KG1 (cell line): ENCODE results near the gene PDS5B.
"Not testable (repeated sequence)": the region's sequence is repeated elsewhere in the genome, so short reads cannot be mapped to it uniquely, and the experiment has no call there.

Source experiments
- DNase-seq: peaks from one replicate; lab custom pipeline; 2025; lab: John Stamatoyannopoulos, UW

Gene PDS5B

DNA sequence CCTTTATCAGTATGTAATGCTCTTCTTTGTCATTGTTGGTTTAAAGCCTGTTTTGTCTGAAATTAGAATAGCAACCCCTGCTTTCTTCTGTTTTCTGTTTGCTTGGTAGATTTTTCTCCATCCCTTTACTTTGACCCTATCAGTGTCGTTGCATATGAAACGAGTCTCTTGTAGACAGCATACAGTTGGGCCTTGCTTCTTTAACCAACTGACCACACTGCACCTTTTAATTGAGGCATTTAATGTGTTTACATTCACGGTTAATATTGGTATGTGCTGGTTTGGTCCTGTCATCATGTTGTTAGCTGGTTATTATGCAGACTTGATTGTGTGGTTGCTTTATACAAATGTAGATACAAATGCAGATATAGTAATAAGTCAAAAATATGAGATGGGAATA is 71.1 kb downstream of the PDS5B start:
- no peak for DNase-seq

DNA sequence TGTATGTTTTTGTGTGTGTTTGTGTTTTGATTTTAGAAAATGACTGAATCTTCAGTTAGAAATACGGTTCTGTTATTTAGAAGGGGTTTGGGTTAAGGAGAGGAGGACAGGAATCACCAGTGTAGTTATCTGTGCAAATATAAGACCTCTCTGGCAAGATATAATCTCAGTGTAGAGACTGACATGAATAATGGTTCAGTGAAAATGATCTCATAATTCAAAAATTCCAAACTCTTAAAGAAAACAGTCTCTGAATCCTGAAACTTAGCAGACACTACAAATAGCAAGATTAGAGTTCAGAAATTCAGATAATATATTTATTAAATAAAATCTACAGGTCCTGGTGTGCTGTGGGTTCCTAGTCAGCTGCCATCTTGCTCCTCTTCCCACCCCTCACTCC is 73.5 kb downstream of the PDS5B start:
- DNase-seq = no peak

- no peak for DNase-seq
Observed at GRCh38 chr13:32660227-32660626, 74.0 kb downstream of the PDS5B start.

- DNase-seq = no peak
Observed at GRCh38 chr13:32661685-32662084, 75.4 kb downstream of the PDS5B start.

DNA sequence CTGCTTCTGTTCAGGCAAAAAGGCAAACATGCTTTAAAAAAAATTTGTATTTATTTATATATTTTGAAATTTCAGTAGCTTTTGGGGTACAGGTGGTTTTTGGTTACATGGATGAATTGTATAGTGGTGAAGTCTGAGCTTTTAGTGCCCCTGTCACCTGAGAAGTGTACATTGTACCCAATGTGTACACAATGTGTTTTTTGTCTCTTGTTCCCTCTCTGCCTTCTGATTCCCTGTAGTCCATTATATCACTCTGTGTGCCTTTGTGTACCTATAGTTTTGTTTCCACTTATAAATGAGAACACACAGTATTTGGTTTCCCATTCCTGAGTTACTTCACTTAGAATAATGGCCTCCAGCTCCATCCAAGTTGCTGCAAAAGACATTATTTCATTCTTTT is 77.4 kb downstream of the PDS5B start:
- DNase-seq = no peak

- DNase-seq = no peak
Observed at GRCh38 chr13:32666990-32667571, 80.8 kb downstream of the PDS5B start.

DNA sequence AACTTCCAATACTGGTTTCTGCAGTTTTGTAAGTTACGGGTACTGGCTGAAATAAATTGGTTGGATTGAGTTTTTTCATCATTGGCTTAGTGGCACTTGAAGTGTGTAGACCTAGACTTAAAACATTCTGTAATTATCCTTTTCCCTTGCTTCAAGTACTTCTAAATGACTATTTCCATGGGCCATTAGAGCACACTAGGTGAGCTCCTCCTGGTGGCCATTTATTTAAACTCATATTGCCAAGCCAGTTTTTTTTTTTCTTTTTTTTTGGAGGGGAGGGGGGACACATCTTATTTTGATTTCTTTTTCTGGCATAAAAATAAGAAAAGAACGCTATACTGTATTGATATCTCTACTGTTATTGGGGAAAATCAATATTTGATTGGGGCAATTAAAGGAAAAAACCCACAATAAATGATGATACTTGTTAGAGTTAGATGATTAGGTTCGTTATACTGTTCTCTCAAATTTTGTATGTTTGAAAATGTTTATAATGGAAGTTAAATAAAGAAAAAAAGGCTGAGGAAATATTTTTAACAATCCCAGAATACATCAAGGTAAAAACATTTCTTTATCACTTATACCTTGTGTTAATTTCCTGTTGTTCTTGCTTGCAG is 82.9 kb downstream of the PDS5B start:
- no peak for DNase-seq

GRCh38 chr13:32674503-32674902 is 88.3 kb downstream of the PDS5B start:
- no peak for DNase-seq

DNA sequence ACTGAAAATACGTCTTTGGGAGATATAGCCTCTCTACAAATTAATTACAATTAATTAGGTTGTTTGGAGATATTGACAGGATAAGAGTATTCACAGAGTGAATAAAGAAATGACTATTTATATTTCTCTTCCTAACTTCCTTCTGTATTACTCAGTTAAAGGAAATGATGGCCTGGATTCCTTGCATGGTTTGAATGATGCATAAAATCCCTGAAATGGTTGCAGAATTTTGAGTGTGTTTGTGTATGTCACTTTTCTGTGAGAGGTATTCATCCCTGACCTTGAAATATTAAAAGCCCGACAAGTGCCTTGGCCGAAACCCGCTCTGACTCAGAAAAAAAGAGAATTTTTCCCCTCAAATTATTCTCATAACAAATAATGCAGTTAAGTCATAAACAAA is 90.0 kb downstream of the PDS5B start:
- no peak for DNase-seq

DNA sequence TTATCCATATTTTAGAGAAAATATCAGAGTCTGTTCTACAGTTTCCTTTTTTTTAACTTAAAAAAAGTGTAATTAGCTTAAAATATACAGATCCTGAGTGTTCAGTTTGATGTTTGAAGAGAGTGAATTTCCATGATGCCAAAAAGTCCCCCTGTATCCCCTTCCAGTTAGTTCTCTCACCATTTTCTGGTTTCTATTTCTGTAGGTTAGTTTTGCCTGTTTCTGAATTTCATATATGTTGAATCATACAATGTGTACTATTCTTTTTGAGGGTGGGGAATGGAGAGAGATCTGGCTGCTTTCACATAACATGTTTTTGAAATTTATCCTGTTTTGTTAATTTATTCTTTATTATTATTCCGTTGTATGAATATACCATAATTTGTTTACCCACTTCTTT is 95.9 kb downstream of the PDS5B start:
- no peak for DNase-seq

GRCh38 chr13:32682740-32683139 is 96.5 kb downstream of the PDS5B start:
- DNase-seq = no peak

GRCh38 chr13:32687275-32687674 is 101.0 kb downstream of the PDS5B start:
- no peak for DNase-seq

GRCh38 chr13:32695602-32696250 is 109.5 kb downstream of the PDS5B start:
- DNase-seq = no peak

- no peak for DNase-seq
Observed at GRCh38 chr13:32707471-32707870, 121.2 kb downstream of the PDS5B start.

- no peak for DNase-seq
Observed at GRCh38 chr13:32713397-32713796, 127.1 kb downstream of the PDS5B start.

- DNase-seq = not testable (repeated sequence)
Observed at GRCh38 chr13:32716201-32716600, 129.9 kb downstream of the PDS5B start.

GRCh38 chr13:32720026-32720425 is 133.8 kb downstream of the PDS5B start:
- no peak for DNase-seq

GRCh38 chr13:32721131-32722034 is 135.1 kb downstream of the PDS5B start:
- DNase-seq = not testable (repeated sequence)

GRCh38 chr13:32722340-32722739 is 136.1 kb downstream of the PDS5B start:
- no peak for DNase-seq

DNA sequence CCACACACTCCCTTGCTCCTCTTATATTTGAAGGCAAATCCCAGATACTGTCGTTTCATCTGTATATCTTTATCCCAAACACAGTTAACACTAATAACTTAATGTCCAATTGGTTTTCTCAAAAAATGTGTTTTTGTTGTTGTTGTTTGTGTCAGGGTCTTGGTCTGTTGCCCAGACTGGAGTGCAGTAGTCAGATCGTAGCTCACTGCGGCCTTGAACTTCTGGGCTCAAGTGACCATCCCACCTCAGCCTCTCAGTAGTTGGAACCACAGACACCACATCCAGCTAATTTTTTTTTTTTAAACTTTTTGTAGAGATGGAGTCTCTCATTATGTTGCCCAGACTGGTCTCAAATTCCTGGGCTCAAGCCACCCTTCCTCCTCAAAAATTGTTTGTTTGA is 137.7 kb downstream of the PDS5B start:
- no peak for DNase-seq

GRCh38 chr13:32726374-32727037 is 140.3 kb downstream of the PDS5B start:
- DNase-seq = no peak

DNA sequence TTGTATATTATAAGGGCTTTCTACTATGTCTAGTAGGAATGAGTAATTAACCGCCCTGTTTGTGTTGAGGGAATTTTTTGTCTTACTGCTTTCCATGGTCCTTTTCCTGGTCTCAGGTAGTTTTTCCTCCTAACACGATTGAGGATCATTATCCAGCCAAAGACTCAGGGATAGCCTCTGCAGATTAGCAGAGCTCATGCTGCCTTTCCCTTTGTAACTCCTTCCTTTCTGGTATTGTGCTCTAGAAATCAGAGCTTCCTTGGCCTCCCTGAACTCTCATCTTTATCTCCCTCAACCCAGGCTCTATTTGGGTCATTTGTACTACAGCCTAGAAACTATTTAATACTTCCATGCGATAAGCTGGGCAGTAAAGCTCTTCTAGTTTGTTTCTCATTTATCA is 142.1 kb downstream of the PDS5B start:
- no peak for DNase-seq
